Mucosa of stomach (tissue), 1 donor: ENCODE results near the gene CAP2.
"Not testable (repeated sequence)": the region's sequence is repeated elsewhere in the genome, so short reads cannot be mapped to it uniquely, and the experiment has no call there.

Experiments used
- H3K27me3 ChIP-seq: one replicate; pipeline ENCODE4 v1.7.0; 2013; ENCODE audit warnings: mild to moderate bottlenecking, low read length; ENCODE audit not compliant: control insufficient read depth, insufficient read depth
- H3K36me3 ChIP-seq: one replicate; pipeline ENCODE4 v1.7.0; 2013; ENCODE audit warnings: low read length; ENCODE audit not compliant: control insufficient read depth, insufficient read depth
- H3K4me1 ChIP-seq: one replicate; pipeline ENCODE4 v1.7.0; 2013; ENCODE audit warnings: mild to moderate bottlenecking, low read length; ENCODE audit not compliant: control insufficient read depth, insufficient read depth
- H3K4me3 ChIP-seq: one replicate; pipeline ENCODE4 v1.7.0; 2013; ENCODE audit warnings: low read length
- H3K9ac ChIP-seq: one replicate; pipeline ENCODE4 v1.7.0; 2013; ENCODE audit warnings: mild to moderate bottlenecking, low read length, moderate library complexity
- H3K9me3 ChIP-seq: one replicate; pipeline ENCODE4 v1.7.0; 2013; ENCODE audit warnings: mild to moderate bottlenecking, low read length, moderate library complexity; ENCODE audit not compliant: control insufficient read depth
- donor health status: Pancreatic carcinoma.

Gene CAP2

GRCh38 chr6:17427062-17427461 is 33.7 kb downstream of the CAP2 start:
- H3K9me3 ChIP-seq: no peaks in the 10 kb centered on the region
- no peaks in the 10 kb centered on the region for H3K27me3 ChIP-seq
- H3K4me1 ChIP-seq: no peaks in the 10 kb centered on the region
- no peak overlapping the region for H3K4me3 ChIP-seq
- H3K36me3 ChIP-seq: no peaks in the 10 kb centered on the region
- H3K9ac ChIP-seq: no peak overlapping the region

- Histone ChIP-seq H3K9ac (no peak overlapping the region), H3K4me1 (no peaks in the 10 kb centered on the region), H3K36me3 (no peaks in the 10 kb centered on the region), H3K27me3 (no peaks in the 10 kb centered on the region), H3K4me3 (no peak overlapping the region), H3K9me3 (no peaks in the 10 kb centered on the region)
Measured at GRCh38 chr6:17427617-17428016, 34.2 kb downstream of the CAP2 start.

- H3K27me3 ChIP-seq, H3K9ac ChIP-seq, H3K4me1 ChIP-seq, H3K9me3 ChIP-seq, H3K36me3 ChIP-seq, H3K4me3 ChIP-seq: not testable (repeated sequence)
Measured at GRCh38 chr6:17428595-17429120, 35.3 kb downstream of the CAP2 start.

- Histone ChIP-seq H3K4me1 (no peaks in the 10 kb centered on the region), H3K27me3 (no peaks in the 10 kb centered on the region), H3K9me3 (no peaks in the 10 kb centered on the region), H3K36me3 (no peaks in the 10 kb centered on the region), H3K4me3 (no peak overlapping the region), H3K9ac (no peak overlapping the region)
Measured at GRCh38 chr6:17429383-17430061, 36.1 kb downstream of the CAP2 start.

- Histone ChIP-seq H3K4me3 (no peak overlapping the region), H3K27me3 (no peaks in the 10 kb centered on the region), H3K9ac (no peak overlapping the region), H3K9me3 (no peaks in the 10 kb centered on the region), H3K4me1 (no peaks in the 10 kb centered on the region), H3K36me3 (no peaks in the 10 kb centered on the region)
Measured at GRCh38 chr6:17431581-17431980, 38.2 kb downstream of the CAP2 start.

GRCh38 chr6:17432356-17432755 is 39.0 kb downstream of the CAP2 start:
- Histone ChIP-seq H3K36me3 (no peaks in the 10 kb centered on the region), H3K27me3 (no peaks in the 10 kb centered on the region), H3K4me1 (no peaks in the 10 kb centered on the region)

GRCh38 chr6:17439243-17439993 is 46.0 kb downstream of the CAP2 start:
- no peaks in the 10 kb centered on the region for H3K4me1 ChIP-seq
- no peaks in the 10 kb centered on the region for H3K27me3 ChIP-seq
- H3K4me3 ChIP-seq: no peak overlapping the region
- no peaks in the 10 kb centered on the region for H3K9me3 ChIP-seq
- H3K36me3 ChIP-seq: no peaks in the 10 kb centered on the region
- H3K9ac ChIP-seq: no peak overlapping the region

More at GRCh38 chr6:17432356-17432755, 39.0 kb downstream of the CAP2 start:
- no peak overlapping the region for H3K4me3 ChIP-seq
- no peaks in the 10 kb centered on the region for H3K9me3 ChIP-seq
- no peak overlapping the region for H3K9ac ChIP-seq

GRCh38 chr6:17440811-17441210 is 47.4 kb downstream of the CAP2 start:
- not testable (repeated sequence) for H3K36me3 ChIP-seq, H3K4me1 ChIP-seq, H3K9ac ChIP-seq, H3K27me3 ChIP-seq, H3K4me3 ChIP-seq, H3K9me3 ChIP-seq

- Histone ChIP-seq H3K4me1 (no peaks in the 10 kb centered on the region), H3K9me3 (no peaks in the 10 kb centered on the region), H3K27me3 (no peaks in the 10 kb centered on the region), H3K36me3 (no peaks in the 10 kb centered on the region), H3K4me3 (no peak overlapping the region), H3K9ac (no peak overlapping the region)
Measured at GRCh38 chr6:17442196-17442595, 48.8 kb downstream of the CAP2 start.

GRCh38 chr6:17446713-17447112 is 53.3 kb downstream of the CAP2 start:
- Histone ChIP-seq H3K27me3 (no peaks in the 10 kb centered on the region), H3K4me3 (no peak overlapping the region)

GRCh38 chr6:17448165-17448564 is 54.8 kb downstream of the CAP2 start:
- Histone ChIP-seq H3K9me3 (no peaks in the 10 kb centered on the region), H3K36me3 (no peaks in the 10 kb centered on the region), H3K4me1 (no peaks in the 10 kb centered on the region), H3K4me3 (no peak overlapping the region), H3K27me3 (no peaks in the 10 kb centered on the region), H3K9ac (no peak overlapping the region)

More at GRCh38 chr6:17446713-17447112, 53.3 kb downstream of the CAP2 start:
- no peak overlapping the region for H3K9ac ChIP-seq
- H3K4me1 ChIP-seq: no peaks in the 10 kb centered on the region
- H3K36me3 ChIP-seq: no peaks in the 10 kb centered on the region
- no peaks in the 10 kb centered on the region for H3K9me3 ChIP-seq

GRCh38 chr6:17450397-17450796 is 57.0 kb downstream of the CAP2 start:
- no peak overlapping the region for H3K9ac ChIP-seq
- no peaks in the 10 kb centered on the region for H3K36me3 ChIP-seq
- no peaks in the 10 kb centered on the region for H3K9me3 ChIP-seq
- H3K4me3 ChIP-seq: no peak overlapping the region
- H3K27me3 ChIP-seq: no peaks in the 10 kb centered on the region
- no peaks in the 10 kb centered on the region for H3K4me1 ChIP-seq
